H9 (cell line): Measurements from ENCODE around the gene NEGR1. TPM values are rescaled to one million over a fixed set of nuclear protein-coding genes. Genes with fewer than 3 reads are reported as not detected.

Source experiments
- DNase-seq: peaks from one replicate; pipeline ENCODE4 v3.0.0-alpha.2; 2017
- H2AFZ ChIP-seq: one replicate; pipeline ENCODE4 v1.6.1; 2013; ENCODE audit warnings: mild to moderate bottlenecking, low read length, control low read depth, moderate library complexity
- H2AK5ac ChIP-seq: 2 replicates; pipeline ENCODE4 v1.6.1; 2013; ENCODE audit warnings: low read length, control low read depth, mixed read lengths; ENCODE audit not compliant: insufficient read length
- H2BK120ac ChIP-seq: one replicate; pipeline ENCODE4 v1.6.1; 2013; ENCODE audit warnings: low read depth, mild to moderate bottlenecking, low read length, control low read depth, inconsistent platforms; ENCODE audit not compliant: poor library complexity, severe bottlenecking
- H2BK12ac ChIP-seq: 2 replicates; pipeline ENCODE4 v1.6.1; 2013; ENCODE audit warnings: low read length, control low read depth, mixed read lengths, low read depth; ENCODE audit not compliant: insufficient read length
- H2BK15ac ChIP-seq: 2 replicates; pipeline ENCODE4 v1.6.1; 2013; ENCODE audit warnings: low read depth, low read length, control low read depth
- H2BK20ac ChIP-seq: one replicate; pipeline ENCODE4 v1.6.1; 2013; ENCODE audit warnings: low read depth, mild to moderate bottlenecking, low read length, control low read depth, inconsistent platforms; ENCODE audit not compliant: poor library complexity, severe bottlenecking
- H2BK5ac ChIP-seq: 2 replicates; pipeline ENCODE4 v1.6.1; 2013; ENCODE audit warnings: low read length, control low read depth, mixed read lengths; ENCODE audit not compliant: insufficient read length
- H3K14ac ChIP-seq: 2 replicates; pipeline ENCODE4 v1.6.1; 2013; ENCODE audit warnings: low read length, control low read depth; ENCODE audit not compliant: insufficient read depth
- H3K18ac ChIP-seq: 2 replicates; pipeline ENCODE4 v1.6.1; 2013; ENCODE audit warnings: low read depth, mild to moderate bottlenecking, mixed read lengths, low read length, control low read depth; ENCODE audit not compliant: insufficient read length
- H3K23ac ChIP-seq: 2 replicates; pipeline ENCODE4 v1.6.1; 2013; ENCODE audit warnings: low read length, control low read depth, mixed read lengths, low read depth; ENCODE audit not compliant: insufficient read length
- H3K23me2 ChIP-seq: 2 replicates; pipeline ENCODE4 v1.6.1; 2013; ENCODE audit warnings: low read depth, mild to moderate bottlenecking, mixed read lengths, low read length, control low read depth; ENCODE audit not compliant: insufficient read length, poor library complexity, severe bottlenecking
- H3K27ac ChIP-seq: 2 replicates; pipeline ENCODE4 v1.5.1; 2013; ENCODE audit warnings: low read length, control low read depth, mixed read lengths, low read depth; ENCODE audit not compliant: insufficient read length
- H3K27me3 ChIP-seq: 2 replicates; pipeline ENCODE4 v1.6.1; 2013; ENCODE audit warnings: low read length, control low read depth, inconsistent platforms; ENCODE audit not compliant: insufficient read depth
- H3K4ac ChIP-seq: 2 replicates; pipeline ENCODE4 v1.6.1; 2013; ENCODE audit warnings: low read depth, mild to moderate bottlenecking, control low read depth, inconsistent platforms, low read length, moderate library complexity
- H3K4me1 ChIP-seq: 2 replicates; pipeline ENCODE4 v1.6.1; 2013; ENCODE audit warnings: low read length, control low read depth, inconsistent platforms; ENCODE audit not compliant: insufficient read depth
- H3K4me2 ChIP-seq: 2 replicates; pipeline ENCODE4 v1.6.1; 2013; ENCODE audit warnings: low read length, control low read depth, mixed read lengths; ENCODE audit not compliant: insufficient read length, insufficient read depth
- H3K56ac ChIP-seq: 2 replicates; pipeline ENCODE4 v1.6.1; 2013; ENCODE audit warnings: low read depth, mild to moderate bottlenecking, mixed read lengths, low read length, control low read depth; ENCODE audit not compliant: insufficient read length
- H3K79me1 ChIP-seq: 2 replicates; pipeline ENCODE4 v1.6.1; 2013; ENCODE audit warnings: low read depth, mild to moderate bottlenecking, moderate library complexity, low read length, control low read depth, inconsistent platforms; ENCODE audit not compliant: insufficient read depth, poor library complexity, severe bottlenecking
- H3K79me2 ChIP-seq: 2 replicates; pipeline ENCODE4 v1.6.1; 2013; ENCODE audit warnings: low read length, control low read depth, inconsistent platforms; ENCODE audit not compliant: insufficient read depth
- H3K9ac ChIP-seq: 2 replicates; pipeline ENCODE4 v1.6.1; 2013; ENCODE audit warnings: low read length, control low read depth, mixed read lengths; ENCODE audit not compliant: insufficient read length; ENCODE audit errors: extremely low read depth
- H3K9me3 ChIP-seq: one replicate; pipeline ENCODE4 v1.6.1; 2013; ENCODE audit warnings: low read depth, low read length, inconsistent platforms; ENCODE audit not compliant: control insufficient read depth
- H3T11ph ChIP-seq: one replicate; pipeline ENCODE4 v1.6.1; 2013; ENCODE audit warnings: mild to moderate bottlenecking, low read length, control low read depth, inconsistent platforms
- H4K20me1 ChIP-seq: one replicate; pipeline ENCODE4 v1.6.1; 2013; ENCODE audit not compliant: control insufficient read depth, insufficient read length, insufficient read depth
- H4K5ac ChIP-seq: 2 replicates; pipeline ENCODE4 v1.6.1; 2013; ENCODE audit warnings: low read depth, mild to moderate bottlenecking, mixed read lengths, low read length, control low read depth; ENCODE audit not compliant: insufficient read length
- H4K8ac ChIP-seq: replicated peaks from 2 replicates; pipeline ENCODE4 v1.6.1; 2013; ENCODE audit warnings: low read length, control low read depth, mixed read lengths, low read depth; ENCODE audit not compliant: insufficient read length
- H4K91ac ChIP-seq: 2 replicates; pipeline ENCODE4 v1.6.1; 2013; ENCODE audit warnings: low read depth, mild to moderate bottlenecking, moderate library complexity, mixed read lengths, low read length, control low read depth; ENCODE audit not compliant: insufficient read length
- H3K27ac Mint-ChIP-seq, 3 experiments: 2 replicates in 2 of 3; 3 replicates in 1 of 3; pipeline ENCODE4 v1.8.0; 2020 to 2021; ENCODE audit warnings: mixed read lengths in 3 of 3, mild to moderate bottlenecking in 1 of 3, moderate library complexity in 1 of 3
- H3K27me3 Mint-ChIP-seq: 2 replicates; pipeline ENCODE4 v1.8.0; 2021; ENCODE audit warnings: low read depth, mild to moderate bottlenecking, moderate library complexity, mixed read lengths
- H3K36me3 Mint-ChIP-seq, 3 experiments: 2 replicates in 2 of 3; 3 replicates in 1 of 3; pipeline ENCODE4 v1.8.0; 2020 to 2021; ENCODE audit warnings: low read depth in 3 of 3, mixed read lengths in 3 of 3; ENCODE audit not compliant: insufficient read depth in 1 of 3
- H3K4me1 Mint-ChIP-seq, 2 experiments: 2 replicates each; pipeline ENCODE4 v1.8.0; 2020; ENCODE audit warnings: mixed read lengths in 2 of 2
- H3K4me3 Mint-ChIP-seq, 2 experiments: 2 replicates in 1 of 2; 3 replicates in 1 of 2; pipeline ENCODE4 v1.8.0; 2020 to 2021; ENCODE audit warnings: mild to moderate bottlenecking in 2 of 2, mixed read lengths in 2 of 2, moderate library complexity in 1 of 2
- H3K9me3 Mint-ChIP-seq, 2 experiments: 2 replicates in 1 of 2; 3 replicates in 1 of 2; pipeline ENCODE4 v1.8.0; 2020; ENCODE audit warnings: mild to moderate bottlenecking in 2 of 2, mixed read lengths in 2 of 2, moderate library complexity in 1 of 2
- WGBS: extraction: QIAGEN DNeasy Blood & Tissue Kit; methylation state at CpG from one replicate; pipeline ENCODE4 v1.1.7; 2013; ENCODE audit warnings: missing lambda C conversion rate, low lambda C conversion rate, mixed read lengths; ENCODE audit not compliant: insufficient read length; ENCODE audit errors: extremely low coverage; 5-methylcytosine and 5-hydroxymethylcytosine counted together
- total RNA-seq: library from RNA; stranded (reverse); gene quantifications from 2 replicates; pipeline ENCODE4 v1.2.1, GENCODE V29; 2021
- TF ChIP-seq, protein P1 (sequence below): fragments of 200-600 bp; sonication (generic); conservative IDR thresholded peaks from 3 replicates; pipeline ENCODE4 v1.8.0; 2021; ENCODE audit warnings: antibody characterized with exemption, mild to moderate bottlenecking

Gene NEGR1
- total RNA-seq, 1 experiment from 2014 or later, result 0.13 TPM

- H2AK5ac ChIP-seq, result no peak overlapping the region
- no peak overlapping the region for H4K91ac ChIP-seq
- no peak overlapping the region for H3T11ph ChIP-seq
- H3K9me3 Mint-ChIP-seq, result no peaks in the 10 kb centered on the region
- H3K27me3 ChIP-seq, result no peaks in the 10 kb centered on the region
- no peaks in the 10 kb centered on the region for H3K27me3 Mint-ChIP-seq
- no peak overlapping the region for H2BK5ac ChIP-seq
- no CpG with 5 or more reads among the region's 2 CpGs for WGBS
- H4K20me1 ChIP-seq, result no peaks in the 10 kb centered on the region
- H3K4ac ChIP-seq, result no peak overlapping the region
- H3K79me2 ChIP-seq, result no peaks in the 10 kb centered on the region
- H3K4me2 ChIP-seq, result no peak overlapping the region
- no peaks in the 10 kb centered on the region for H3K9me3 ChIP-seq
- H2BK20ac ChIP-seq, result no peak overlapping the region
- H3K79me1 ChIP-seq, result no peaks in the 10 kb centered on the region
- no peak overlapping the region for H3K56ac ChIP-seq
- no peak overlapping the region for H4K8ac ChIP-seq
- no peak overlapping the region for H3K23ac ChIP-seq
- no peaks in the 10 kb centered on the region for H3K23me2 ChIP-seq
- H3K27ac ChIP-seq, result no peak overlapping the region
- H3K14ac ChIP-seq, result no peak overlapping the region
- no peak overlapping the region for H2BK15ac ChIP-seq
- no peaks in the 10 kb centered on the region; the same call in 1 of the 2 replicates for H3K4me1 ChIP-seq
- H3K4me1 Mint-ChIP-seq, result peaks cover 9 to 14% of the 10 kb centered on the region in 2 experiments
- H3K18ac ChIP-seq, result no peak overlapping the region
- no peaks in the 10 kb centered on the region for H3K36me3 Mint-ChIP-seq
- no peak overlapping the region for H3K4me3 Mint-ChIP-seq
- no peak overlapping the region; a peak in 1 of 7 replicates for H3K27ac Mint-ChIP-seq
- H2BK120ac ChIP-seq, result no peak overlapping the region
- TF ChIP-seq, protein P1, sequence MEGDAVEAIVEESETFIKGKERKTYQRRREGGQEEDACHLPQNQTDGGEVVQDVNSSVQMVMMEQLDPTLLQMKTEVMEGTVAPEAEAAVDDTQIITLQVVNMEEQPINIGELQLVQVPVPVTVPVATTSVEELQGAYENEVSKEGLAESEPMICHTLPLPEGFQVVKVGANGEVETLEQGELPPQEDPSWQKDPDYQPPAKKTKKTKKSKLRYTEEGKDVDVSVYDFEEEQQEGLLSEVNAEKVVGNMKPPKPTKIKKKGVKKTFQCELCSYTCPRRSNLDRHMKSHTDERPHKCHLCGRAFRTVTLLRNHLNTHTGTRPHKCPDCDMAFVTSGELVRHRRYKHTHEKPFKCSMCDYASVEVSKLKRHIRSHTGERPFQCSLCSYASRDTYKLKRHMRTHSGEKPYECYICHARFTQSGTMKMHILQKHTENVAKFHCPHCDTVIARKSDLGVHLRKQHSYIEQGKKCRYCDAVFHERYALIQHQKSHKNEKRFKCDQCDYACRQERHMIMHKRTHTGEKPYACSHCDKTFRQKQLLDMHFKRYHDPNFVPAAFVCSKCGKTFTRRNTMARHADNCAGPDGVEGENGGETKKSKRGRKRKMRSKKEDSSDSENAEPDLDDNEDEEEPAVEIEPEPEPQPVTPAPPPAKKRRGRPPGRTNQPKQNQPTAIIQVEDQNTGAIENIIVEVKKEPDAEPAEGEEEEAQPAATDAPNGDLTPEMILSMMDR, result no peak
- H2AFZ ChIP-seq, result no peak overlapping the region
- H2BK12ac ChIP-seq, result no peak overlapping the region
- no peak for DNase-seq
- H4K5ac ChIP-seq, result no peak overlapping the region
- H3K9ac ChIP-seq, result no peak overlapping the region
Observed at GRCh38 chr1:71859806-71860205, 422.5 kb downstream of the NEGR1 start.
